Uterus (tissue), 2 donors: Measurements from ENCODE around the gene E2F1.

Experiments used
- CTCF ChIP-seq, 4 experiments: fragments of 200-600 bp in 2 of 4; fragments of 450-650 bp in 2 of 4; sonication (generic) in 2 of 4; IDR thresholded peaks; one replicate each; pipeline ENCODE4 v1.5.1; 2016 to 2019; ENCODE audit warnings: antibody characterized with exemption in 4 of 4, mild to moderate bottlenecking in 2 of 4, moderate library complexity in 1 of 4
- POLR2A ChIP-seq, 2 donors: fragments of 450-650 bp; IDR thresholded peaks; one replicate each; pipeline ENCODE4 v1.6.1; 2016; ENCODE audit warnings: antibody characterized with exemption in 2 of 2, mild to moderate bottlenecking in 1 of 2, moderate library complexity in 1 of 2

- TF ChIP-seq POLR2A (IDR thresholded peaks at IDR 0.05) = no peak
- no peak for TF ChIP-seq CTCF (IDR thresholded peaks at IDR 0.05)
These were observed 30.3 kb upstream of the E2F1 start for GRCh38 chr20:33716498-33716897.
